HepG2 (cell line): ENCODE results near the gene SAMD4A.

Source experiments
- CAMTA2 ChIP-seq: sonication (generic); formaldehyde crosslinking; IDR thresholded peaks from 2 replicates; pipeline ENCODE4 v1.4.0; 2020; ENCODE audit warnings: mild to moderate bottlenecking, missing genetic modification reagents, borderline replicate concordance
- CBX5 ChIP-seq: sonication (generic); formaldehyde crosslinking; IDR thresholded peaks from 2 replicates; pipeline ENCODE4 v1.4.0; 2020; ENCODE audit warnings: missing genetic modification reagents, borderline replicate concordance
- CHD2 ChIP-seq: IDR thresholded peaks from 2 replicates; pipeline ENCODE4 v1.6.1; 2011; ENCODE audit warnings: low read depth, low read length, improper control_type of control experiment
- ISX ChIP-seq: sonication (generic); formaldehyde crosslinking; conservative IDR thresholded peaks from 2 replicates; pipeline ENCODE4 v1.5.0; 2020; ENCODE audit warnings: missing genetic modification reagents
- JUN ChIP-seq: sonication (generic); formaldehyde crosslinking; IDR thresholded peaks from 2 replicates; pipeline ENCODE4 v1.4.0; 2020; ENCODE audit warnings: mild to moderate bottlenecking, missing genetic modification reagents
- KMT2B ChIP-seq: IDR thresholded peaks from 2 replicates; pipeline ENCODE4 v1.6.1; 2016; ENCODE audit warnings: missing genetic modification reagents, missing compliant biosample characterization
- POLR2AphosphoS2 ChIP-seq: IDR thresholded peaks from 2 replicates; pipeline ENCODE4 v1.6.1; 2011; ENCODE audit warnings: low read depth, low read length, improper control_type of control experiment
- POLR2AphosphoS5 ChIP-seq: IDR thresholded peaks from 2 replicates; pipeline ENCODE4 v1.6.1; 2012; ENCODE audit warnings: low read depth, low read length
- REXO4 ChIP-seq: sonication (generic); formaldehyde crosslinking; IDR thresholded peaks from 2 replicates; pipeline ENCODE4 v1.8.0; 2022; ENCODE audit warnings: missing genetic modification reagents, mild to moderate bottlenecking, borderline replicate concordance
- ZNF101 ChIP-seq: sonication (generic); formaldehyde crosslinking; IDR thresholded peaks from 2 replicates; pipeline ENCODE4 v1.4.0; 2020; ENCODE audit warnings: mild to moderate bottlenecking, low read depth, missing genetic modification reagents, borderline replicate concordance
- ZNF720 ChIP-seq: sonication (generic); formaldehyde crosslinking; IDR thresholded peaks from 2 replicates; pipeline ENCODE4 v1.4.0; 2020; ENCODE audit warnings: missing genetic modification reagents
- TF ChIP-seq, protein P1 (sequence below): sonication (generic); formaldehyde crosslinking; IDR thresholded peaks from 2 replicates; pipeline ENCODE4 v1.4.0; 2020; ENCODE audit warnings: missing genetic modification reagents
- TF ChIP-seq, protein P2 (sequence below): IDR thresholded peaks from 2 replicates; pipeline ENCODE4 v1.6.1; 2012; ENCODE audit warnings: inconsistent platforms

DNA sequence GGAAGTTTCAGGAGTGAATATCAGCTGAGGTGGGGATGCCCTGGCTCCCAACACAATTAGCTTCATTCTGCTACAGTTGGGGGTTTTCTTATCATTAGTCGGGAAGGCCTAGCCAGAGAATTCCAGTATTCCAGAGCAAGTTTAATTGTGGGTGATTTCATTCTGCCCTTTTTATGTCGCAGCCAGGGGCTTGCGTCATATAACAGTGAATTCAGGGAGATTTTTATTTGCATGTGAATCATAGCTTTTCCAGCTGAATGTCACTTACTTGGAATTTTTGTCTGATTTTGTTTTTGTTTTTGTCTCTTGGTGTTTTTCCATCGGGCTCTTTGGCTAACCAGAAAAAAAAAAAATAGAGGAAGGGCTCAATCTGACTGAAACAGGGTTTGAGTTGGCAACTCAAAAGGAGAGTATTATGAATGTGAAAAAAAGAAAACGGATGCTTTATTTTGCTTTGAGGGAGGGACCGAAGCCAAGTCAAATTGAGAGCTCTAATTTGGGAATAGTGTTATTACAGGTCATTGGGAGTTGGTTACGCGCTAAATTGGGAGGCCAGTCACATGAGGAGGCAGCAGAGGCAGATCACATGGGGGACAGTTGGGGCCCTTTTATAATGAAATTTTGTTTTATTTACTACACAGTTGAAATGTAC is 119.4 kb downstream of the SAMD4A start:
- TF ChIP-seq REXO4 (CRISPR knock-in tag) (no peak), CBX5 (CRISPR knock-in tag) (no peak), KMT2B (CRISPR knock-in tag) (no peak), POLR2AphosphoS2 (no peak), ZNF101 (CRISPR knock-in tag) (no peak), ZNF720 (CRISPR knock-in tag) (no peak), JUN (CRISPR knock-in tag) (no peak), CHD2 (no peak), POLR2AphosphoS5 (no peak), CAMTA2 (CRISPR knock-in tag) (no peak), ISX (CRISPR knock-in tag) (no peak)
- TF ChIP-seq, protein P1, sequence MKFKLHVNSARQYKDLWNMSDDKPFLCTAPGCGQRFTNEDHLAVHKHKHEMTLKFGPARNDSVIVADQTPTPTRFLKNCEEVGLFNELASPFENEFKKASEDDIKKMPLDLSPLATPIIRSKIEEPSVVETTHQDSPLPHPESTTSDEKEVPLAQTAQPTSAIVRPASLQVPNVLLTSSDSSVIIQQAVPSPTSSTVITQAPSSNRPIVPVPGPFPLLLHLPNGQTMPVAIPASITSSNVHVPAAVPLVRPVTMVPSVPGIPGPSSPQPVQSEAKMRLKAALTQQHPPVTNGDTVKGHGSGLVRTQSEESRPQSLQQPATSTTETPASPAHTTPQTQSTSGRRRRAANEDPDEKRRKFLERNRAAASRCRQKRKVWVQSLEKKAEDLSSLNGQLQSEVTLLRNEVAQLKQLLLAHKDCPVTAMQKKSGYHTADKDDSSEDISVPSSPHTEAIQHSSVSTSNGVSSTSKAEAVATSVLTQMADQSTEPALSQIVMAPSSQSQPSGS (CRISPR knock-in tag) = no peak
- TF ChIP-seq, protein P2, sequence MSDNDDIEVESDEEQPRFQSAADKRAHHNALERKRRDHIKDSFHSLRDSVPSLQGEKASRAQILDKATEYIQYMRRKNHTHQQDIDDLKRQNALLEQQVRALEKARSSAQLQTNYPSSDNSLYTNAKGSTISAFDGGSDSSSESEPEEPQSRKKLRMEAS = no peak
